Measurements from ENCODE around the gene C19orf12. TPM values are rescaled to one million over a fixed set of nuclear protein-coding genes. Genes with fewer than 3 reads are reported as not detected.

The C19orf12 gene
- total and polyA plus RNA-seq, 2 experiments from 2014 or later, result 11.4 to 17.2 TPM

DNA sequence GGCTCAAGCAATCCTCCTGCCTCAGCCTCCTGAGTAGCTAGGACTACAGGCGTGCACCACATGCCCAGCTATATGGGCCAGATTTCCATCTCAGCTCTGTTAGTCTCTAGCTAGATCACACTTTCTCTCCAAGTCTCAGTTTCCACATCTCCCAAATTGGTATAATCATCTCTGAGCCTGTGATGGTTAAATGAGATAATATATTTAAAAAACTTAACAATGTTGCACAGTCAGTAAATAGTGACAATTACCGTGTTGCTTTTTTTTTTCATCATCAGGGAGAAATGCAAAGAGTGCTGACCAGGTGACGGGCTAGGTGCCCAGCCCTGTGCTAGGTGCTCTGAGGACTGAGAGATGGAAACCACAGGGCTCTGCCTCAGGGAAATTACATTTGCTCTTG is 36.9 kb upstream of the C19orf12 start (continued):
- TF ChIP-seq CREB1 (CRISPR knock-in tag; IDR thresholded peaks at IDR 0.05; ENCODE audit: low read depth), result no peak

DNA sequence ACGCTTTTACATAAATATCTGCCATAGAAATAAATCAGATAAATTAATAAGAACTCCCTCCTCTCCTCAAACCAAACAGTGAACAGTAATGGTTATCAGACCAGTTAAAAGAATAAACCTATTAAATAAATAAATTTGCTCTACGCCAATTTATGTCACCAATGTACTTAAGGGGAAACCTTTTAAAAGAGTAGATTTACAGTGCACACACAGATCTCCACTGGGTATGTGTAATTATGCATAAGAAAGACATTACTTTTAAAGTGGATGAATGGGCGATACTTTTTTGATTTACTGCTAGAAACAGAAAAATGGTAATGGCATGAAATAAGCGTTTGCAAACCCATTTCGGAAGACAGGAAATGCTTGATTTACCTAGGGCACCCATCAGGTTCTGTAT is 34.9 kb upstream of the C19orf12 start:
- Mint-ChIP-seq H3K4me3 (no peak overlapping the region), H3K27ac (no peak overlapping the region)
- no peak for ATAC-seq

More for the DNA sequence above, 34.9 kb upstream of the C19orf12 start:
- Mint-ChIP-seq H3K4me1 (no peaks in the 10 kb centered on the region), H3K27me3 (ENCODE audit: insufficient read depth, low read depth, poor library complexity) (no peaks in the 10 kb centered on the region), H3K36me3 (ENCODE audit: low read depth) (no peaks in the 10 kb centered on the region), H3K9me3 (peaks cover 2% of the 10 kb centered on the region; the same call in 1 of the 3 replicates)
- H3F3A ChIP-seq (replicated peaks; ENCODE audit: low read depth), result no peaks in the 10 kb centered on the region
- no peaks in the 10 kb centered on the region for H3K36me3 ChIP-seq (ENCODE audit: insufficient read depth)
- H3K27ac ChIP-seq (ENCODE audit: low read depth), result no peak overlapping the region
- H3K9me2 ChIP-seq (ENCODE audit: insufficient read depth), result no peaks in the 10 kb centered on the region
- H2AFZ ChIP-seq, result no peak overlapping the region
- H3K4me2 ChIP-seq, result no peak overlapping the region
- no peak for DNase-seq (ENCODE audit: low spot score)
- H3K27me3 ChIP-seq (ENCODE audit: insufficient read depth), result no peaks in the 10 kb centered on the region
- H3K79me2 ChIP-seq (replicated peaks; ENCODE audit: insufficient read depth), result no peaks in the 10 kb centered on the region
- TF ChIP-seq ZNF114 (CRISPR knock-in tag; IDR thresholded peaks at IDR 0.05) (no peak), ZNF331 (CRISPR knock-in tag; IDR thresholded peaks at IDR 0.05; ENCODE audit: low read depth) (no peak), CREB1 (CRISPR knock-in tag; IDR thresholded peaks at IDR 0.05; ENCODE audit: low read depth) (no peak), NANOG (IDR thresholded peaks at IDR 0.05; ENCODE audit: borderline replicate concordance) (no peak), STAT1 (IDR thresholded peaks at IDR 0.05; ENCODE audit: unreplicated experiment) (no peak), EZH2phosphoT487 (IDR thresholded peaks at IDR 0.05; ENCODE audit: unreplicated experiment) (no peak), EZH2 (IDR thresholded peaks at IDR 0.05; ENCODE audit: low read depth, unreplicated experiment) (no peak), POLR2AphosphoS5 (IDR thresholded peaks at IDR 0.05; ENCODE audit: low read depth) (no peak), JUNB (IDR thresholded peaks at IDR 0.05; ENCODE audit: unreplicated experiment) (no peak)
- TF ChIP-seq, protein P1, sequence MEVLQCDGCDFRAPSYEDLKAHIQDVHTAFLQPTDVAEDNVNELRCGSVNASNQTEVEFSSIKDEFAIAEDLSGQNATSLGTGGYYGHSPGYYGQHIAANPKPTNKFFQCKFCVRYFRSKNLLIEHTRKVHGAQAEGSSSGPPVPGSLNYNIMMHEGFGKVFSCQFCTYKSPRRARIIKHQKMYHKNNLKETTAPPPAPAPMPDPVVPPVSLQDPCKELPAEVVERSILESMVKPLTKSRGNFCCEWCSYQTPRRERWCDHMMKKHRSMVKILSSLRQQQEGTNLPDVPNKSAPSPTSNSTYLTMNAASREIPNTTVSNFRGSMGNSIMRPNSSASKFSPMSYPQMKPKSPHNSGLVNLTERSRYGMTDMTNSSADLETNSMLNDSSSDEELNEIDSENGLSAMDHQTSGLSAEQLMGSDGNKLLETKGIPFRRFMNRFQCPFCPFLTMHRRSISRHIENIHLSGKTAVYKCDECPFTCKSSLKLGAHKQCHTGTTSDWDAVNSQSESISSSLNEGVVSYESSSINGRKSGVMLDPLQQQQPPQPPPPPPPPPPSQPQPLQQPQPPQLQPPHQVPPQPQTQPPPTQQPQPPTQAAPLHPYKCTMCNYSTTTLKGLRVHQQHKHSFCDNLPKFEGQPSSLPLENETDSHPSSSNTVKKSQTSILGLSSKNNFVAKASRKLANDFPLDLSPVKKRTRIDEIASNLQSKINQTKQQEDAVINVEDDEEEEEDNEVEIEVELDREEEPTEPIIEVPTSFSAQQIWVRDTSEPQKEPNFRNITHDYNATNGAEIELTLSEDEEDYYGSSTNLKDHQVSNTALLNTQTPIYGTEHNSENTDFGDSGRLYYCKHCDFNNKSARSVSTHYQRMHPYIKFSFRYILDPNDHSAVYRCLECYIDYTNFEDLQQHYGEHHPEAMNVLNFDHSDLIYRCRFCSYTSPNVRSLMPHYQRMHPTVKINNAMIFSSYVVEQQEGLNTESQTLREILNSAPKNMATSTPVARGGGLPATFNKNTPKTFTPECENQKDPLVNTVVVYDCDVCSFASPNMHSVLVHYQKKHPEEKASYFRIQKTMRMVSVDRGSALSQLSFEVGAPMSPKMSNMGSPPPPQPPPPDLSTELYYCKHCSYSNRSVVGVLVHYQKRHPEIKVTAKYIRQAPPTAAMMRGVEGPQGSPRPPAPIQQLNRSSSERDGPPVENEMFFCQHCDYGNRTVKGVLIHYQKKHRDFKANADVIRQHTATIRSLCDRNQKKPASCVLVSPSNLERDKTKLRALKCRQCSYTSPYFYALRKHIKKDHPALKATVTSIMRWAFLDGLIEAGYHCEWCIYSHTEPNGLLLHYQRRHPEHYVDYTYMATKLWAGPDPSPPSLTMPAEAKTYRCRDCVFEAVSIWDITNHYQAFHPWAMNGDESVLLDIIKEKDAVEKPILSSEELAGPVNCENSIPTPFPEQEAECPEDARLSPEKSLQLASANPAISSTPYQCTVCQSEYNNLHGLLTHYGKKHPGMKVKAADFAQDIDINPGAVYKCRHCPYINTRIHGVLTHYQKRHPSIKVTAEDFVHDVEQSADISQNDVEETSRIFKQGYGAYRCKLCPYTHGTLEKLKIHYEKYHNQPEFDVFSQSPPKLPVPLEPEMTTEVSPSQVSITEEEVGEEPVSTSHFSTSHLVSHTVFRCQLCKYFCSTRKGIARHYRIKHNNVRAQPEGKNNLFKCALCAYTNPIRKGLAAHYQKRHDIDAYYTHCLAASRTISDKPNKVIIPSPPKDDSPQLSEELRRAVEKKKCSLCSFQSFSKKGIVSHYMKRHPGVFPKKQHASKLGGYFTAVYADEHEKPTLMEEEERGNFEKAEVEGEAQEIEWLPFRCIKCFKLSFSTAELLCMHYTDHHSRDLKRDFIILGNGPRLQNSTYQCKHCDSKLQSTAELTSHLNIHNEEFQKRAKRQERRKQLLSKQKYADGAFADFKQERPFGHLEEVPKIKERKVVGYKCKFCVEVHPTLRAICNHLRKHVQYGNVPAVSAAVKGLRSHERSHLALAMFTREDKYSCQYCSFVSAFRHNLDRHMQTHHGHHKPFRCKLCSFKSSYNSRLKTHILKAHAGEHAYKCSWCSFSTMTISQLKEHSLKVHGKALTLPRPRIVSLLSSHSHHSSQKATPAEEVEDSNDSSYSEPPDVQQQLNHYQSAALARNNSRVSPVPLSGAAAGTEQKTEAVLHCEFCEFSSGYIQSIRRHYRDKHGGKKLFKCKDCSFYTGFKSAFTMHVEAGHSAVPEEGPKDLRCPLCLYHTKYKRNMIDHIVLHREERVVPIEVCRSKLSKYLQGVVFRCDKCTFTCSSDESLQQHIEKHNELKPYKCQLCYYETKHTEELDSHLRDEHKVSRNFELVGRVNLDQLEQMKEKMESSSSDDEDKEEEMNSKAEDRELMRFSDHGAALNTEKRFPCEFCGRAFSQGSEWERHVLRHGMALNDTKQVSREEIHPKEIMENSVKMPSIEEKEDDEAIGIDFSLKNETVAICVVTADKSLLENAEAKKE (CRISPR knock-in tag; IDR thresholded peaks at IDR 0.05), result no peak
- TF ChIP-seq, protein P2, sequence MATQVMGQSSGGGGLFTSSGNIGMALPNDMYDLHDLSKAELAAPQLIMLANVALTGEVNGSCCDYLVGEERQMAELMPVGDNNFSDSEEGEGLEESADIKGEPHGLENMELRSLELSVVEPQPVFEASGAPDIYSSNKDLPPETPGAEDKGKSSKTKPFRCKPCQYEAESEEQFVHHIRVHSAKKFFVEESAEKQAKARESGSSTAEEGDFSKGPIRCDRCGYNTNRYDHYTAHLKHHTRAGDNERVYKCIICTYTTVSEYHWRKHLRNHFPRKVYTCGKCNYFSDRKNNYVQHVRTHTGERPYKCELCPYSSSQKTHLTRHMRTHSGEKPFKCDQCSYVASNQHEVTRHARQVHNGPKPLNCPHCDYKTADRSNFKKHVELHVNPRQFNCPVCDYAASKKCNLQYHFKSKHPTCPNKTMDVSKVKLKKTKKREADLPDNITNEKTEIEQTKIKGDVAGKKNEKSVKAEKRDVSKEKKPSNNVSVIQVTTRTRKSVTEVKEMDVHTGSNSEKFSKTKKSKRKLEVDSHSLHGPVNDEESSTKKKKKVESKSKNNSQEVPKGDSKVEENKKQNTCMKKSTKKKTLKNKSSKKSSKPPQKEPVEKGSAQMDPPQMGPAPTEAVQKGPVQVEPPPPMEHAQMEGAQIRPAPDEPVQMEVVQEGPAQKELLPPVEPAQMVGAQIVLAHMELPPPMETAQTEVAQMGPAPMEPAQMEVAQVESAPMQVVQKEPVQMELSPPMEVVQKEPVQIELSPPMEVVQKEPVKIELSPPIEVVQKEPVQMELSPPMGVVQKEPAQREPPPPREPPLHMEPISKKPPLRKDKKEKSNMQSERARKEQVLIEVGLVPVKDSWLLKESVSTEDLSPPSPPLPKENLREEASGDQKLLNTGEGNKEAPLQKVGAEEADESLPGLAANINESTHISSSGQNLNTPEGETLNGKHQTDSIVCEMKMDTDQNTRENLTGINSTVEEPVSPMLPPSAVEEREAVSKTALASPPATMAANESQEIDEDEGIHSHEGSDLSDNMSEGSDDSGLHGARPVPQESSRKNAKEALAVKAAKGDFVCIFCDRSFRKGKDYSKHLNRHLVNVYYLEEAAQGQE (IDR thresholded peaks at IDR 0.05; ENCODE audit: unreplicated experiment), result no peak
- TF ChIP-seq, protein P3, sequence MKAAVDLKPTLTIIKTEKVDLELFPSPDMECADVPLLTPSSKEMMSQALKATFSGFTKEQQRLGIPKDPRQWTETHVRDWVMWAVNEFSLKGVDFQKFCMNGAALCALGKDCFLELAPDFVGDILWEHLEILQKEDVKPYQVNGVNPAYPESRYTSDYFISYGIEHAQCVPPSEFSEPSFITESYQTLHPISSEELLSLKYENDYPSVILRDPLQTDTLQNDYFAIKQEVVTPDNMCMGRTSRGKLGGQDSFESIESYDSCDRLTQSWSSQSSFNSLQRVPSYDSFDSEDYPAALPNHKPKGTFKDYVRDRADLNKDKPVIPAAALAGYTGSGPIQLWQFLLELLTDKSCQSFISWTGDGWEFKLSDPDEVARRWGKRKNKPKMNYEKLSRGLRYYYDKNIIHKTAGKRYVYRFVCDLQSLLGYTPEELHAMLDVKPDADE (IDR thresholded peaks at IDR 0.05), result no peak
- TF ChIP-seq, protein P4, sequence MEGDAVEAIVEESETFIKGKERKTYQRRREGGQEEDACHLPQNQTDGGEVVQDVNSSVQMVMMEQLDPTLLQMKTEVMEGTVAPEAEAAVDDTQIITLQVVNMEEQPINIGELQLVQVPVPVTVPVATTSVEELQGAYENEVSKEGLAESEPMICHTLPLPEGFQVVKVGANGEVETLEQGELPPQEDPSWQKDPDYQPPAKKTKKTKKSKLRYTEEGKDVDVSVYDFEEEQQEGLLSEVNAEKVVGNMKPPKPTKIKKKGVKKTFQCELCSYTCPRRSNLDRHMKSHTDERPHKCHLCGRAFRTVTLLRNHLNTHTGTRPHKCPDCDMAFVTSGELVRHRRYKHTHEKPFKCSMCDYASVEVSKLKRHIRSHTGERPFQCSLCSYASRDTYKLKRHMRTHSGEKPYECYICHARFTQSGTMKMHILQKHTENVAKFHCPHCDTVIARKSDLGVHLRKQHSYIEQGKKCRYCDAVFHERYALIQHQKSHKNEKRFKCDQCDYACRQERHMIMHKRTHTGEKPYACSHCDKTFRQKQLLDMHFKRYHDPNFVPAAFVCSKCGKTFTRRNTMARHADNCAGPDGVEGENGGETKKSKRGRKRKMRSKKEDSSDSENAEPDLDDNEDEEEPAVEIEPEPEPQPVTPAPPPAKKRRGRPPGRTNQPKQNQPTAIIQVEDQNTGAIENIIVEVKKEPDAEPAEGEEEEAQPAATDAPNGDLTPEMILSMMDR (conservative IDR thresholded peaks at IDR 0.05; ENCODE audit: low read depth in 2 of 2), result no peak
- no peaks in the 10 kb centered on the region for H4K20me1 ChIP-seq (replicated peaks; ENCODE audit: insufficient read depth)
- no peaks in the 10 kb centered on the region for H3K4me1 ChIP-seq (ENCODE audit: insufficient read depth)
- no peak overlapping the region for H3K4me3 ChIP-seq
